HG02973 (cell line): ENCODE measurements around the gene LEUTX.
"Not testable (repeated sequence)": the region's sequence is repeated elsewhere in the genome, so short reads cannot be mapped to it uniquely, and the experiment has no call there.

Experiments
- ATAC-seq: cut with Tn5 transposase; IDR thresholded peaks from one replicate; pipeline ENCODE4 v1.9.1; 2021; ENCODE audit warnings: moderate library complexity; ENCODE audit not compliant: unreplicated experiment

The LEUTX gene

GRCh38 chr19:39778763-39779162, at the start of gene LEUTX:
Gene LEUTX, plus strand, starts transcription at chr19:39778854. Its CDS starts 67 bp downstream, at chr19:39778921.
- ATAC-seq = no peak

GRCh38 chr19:39729594-39729993, 49.1 kb upstream of the LEUTX start:
- ATAC-seq = no peak

GRCh38 chr19:39731685-39732084, 47.0 kb upstream of the LEUTX start:
- no peak for ATAC-seq

- no peak for ATAC-seq
Measured at GRCh38 chr19:39733841-39734240, 44.8 kb upstream of the LEUTX start.

- ATAC-seq = no peak
Measured at GRCh38 chr19:39735688-39736087, 43.0 kb upstream of the LEUTX start.

GRCh38 chr19:39736088-39736487, 42.6 kb upstream of the LEUTX start:
- ATAC-seq = no peak

GRCh38 chr19:39737351-39737750, 41.3 kb upstream of the LEUTX start:
- no peak for ATAC-seq

GRCh38 chr19:39737891-39738290, 40.8 kb upstream of the LEUTX start, which contains the start of gene CLC:
Gene CLC, minus strand, starts transcription at chr19:39738029. Its CDS starts 77 bp downstream, at chr19:39737952.
- no peak for ATAC-seq

- ATAC-seq = no peak
Measured at GRCh38 chr19:39738814-39739213, 39.8 kb upstream of the LEUTX start.

- no peak for ATAC-seq
Measured at GRCh38 chr19:39740395-39740794, 38.3 kb upstream of the LEUTX start.

- no peak for ATAC-seq
Measured at GRCh38 chr19:39745643-39746042, 33.0 kb upstream of the LEUTX start.

GRCh38 chr19:39746836-39747529, 31.7 kb upstream of the LEUTX start:
- ATAC-seq = no peak

- no peak for ATAC-seq
Measured at GRCh38 chr19:39749981-39750380, 28.7 kb upstream of the LEUTX start.

- no peak for ATAC-seq
Measured at GRCh38 chr19:39752390-39752789, 26.3 kb upstream of the LEUTX start.

- no peak for ATAC-seq
Measured at GRCh38 chr19:39752795-39753194, 25.9 kb upstream of the LEUTX start.

GRCh38 chr19:39754544-39754943, 24.1 kb upstream of the LEUTX start:
- ATAC-seq = no peak

GRCh38 chr19:39754971-39755370, 23.7 kb upstream of the LEUTX start:
- ATAC-seq = no peak

GRCh38 chr19:39759457-39760184, 19.0 kb upstream of the LEUTX start:
- no peak for ATAC-seq

GRCh38 chr19:39761851-39762250, 16.8 kb upstream of the LEUTX start:
- not testable (repeated sequence) for ATAC-seq

- ATAC-seq = no peak
Measured at GRCh38 chr19:39765091-39766076, 13.3 kb upstream of the LEUTX start.

- ATAC-seq = no peak
Measured at GRCh38 chr19:39768334-39768733, 10.3 kb upstream of the LEUTX start.
